Activated T-helper 17 cell treated with anti-CD3 and anti-CD28 coated beads, Interleukin-2, amount 50 U/mL, for 72 hours (primary cell): ENCODE measurements around the gene SLC13A3. TPM values are rescaled to one million over a fixed set of nuclear protein-coding genes. Genes with fewer than 3 reads are reported as not detected.

ENCODE experiments used
- ATAC-seq: fragments of 150-1000 bp; cut with Tn5 transposase; replicated peaks from 2 replicates; pipeline ENCODE4 v1.10.0; 2021; ENCODE audit warnings: mild to moderate bottlenecking, moderate library complexity
- H3K27ac Mint-ChIP-seq: one replicate; pipeline ENCODE4 v1.8.0; 2022; ENCODE audit warnings: mixed read lengths
- H3K27me3 Mint-ChIP-seq: one replicate; pipeline ENCODE4 v1.8.0; 2022; ENCODE audit warnings: mixed read lengths
- H3K36me3 Mint-ChIP-seq: one replicate; pipeline ENCODE4 v1.8.0; 2022; ENCODE audit warnings: low read depth, mild to moderate bottlenecking, mixed read lengths
- H3K4me1 Mint-ChIP-seq: one replicate; pipeline ENCODE4 v1.8.0; 2022; ENCODE audit warnings: mixed read lengths
- H3K4me3 Mint-ChIP-seq: one replicate; pipeline ENCODE4 v1.8.0; 2022; ENCODE audit warnings: mild to moderate bottlenecking, mixed read lengths
- H3K9me3 Mint-ChIP-seq: one replicate; pipeline ENCODE4 v1.8.0; 2022; ENCODE audit warnings: mixed read lengths
- total RNA-seq, 2 donors: library from RNA; stranded (reverse); gene quantifications; one replicate each; pipeline ENCODE4 v1.2.3, GENCODE V29; 2022

SLC13A3 gene
- total RNA-seq, 2 donors from 2014 or later, result not detected

DNA sequence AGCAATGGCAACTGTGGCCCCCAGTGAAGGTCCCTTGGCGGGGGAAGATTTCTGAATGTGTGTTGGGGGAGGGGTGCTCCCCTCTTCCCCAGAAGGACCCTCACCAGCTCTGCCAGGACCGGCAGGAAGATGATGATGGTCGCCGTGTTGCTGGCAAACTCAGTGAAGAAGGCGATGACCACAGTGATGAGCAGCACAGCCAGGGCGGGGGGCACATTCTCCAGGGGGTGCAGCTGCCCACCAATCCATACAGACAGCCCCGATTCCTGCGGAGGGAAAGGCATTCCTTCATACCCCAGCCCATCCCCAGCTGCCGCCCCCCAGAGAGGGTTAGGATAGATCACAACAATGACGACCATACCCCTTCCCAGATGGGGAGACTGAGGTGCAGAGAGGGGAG, 85.1 kb downstream of the SLC13A3 start:
- Mint-ChIP-seq H3K36me3 (no peaks in the 10 kb centered on the region), H3K27ac (no peak overlapping the region), H3K27me3 (peaks cover 9% of the 10 kb centered on the region), H3K4me1 (no peaks in the 10 kb centered on the region), H3K9me3 (no peaks in the 10 kb centered on the region), H3K4me3 (no peak overlapping the region)
- ATAC-seq, result no peak

DNA sequence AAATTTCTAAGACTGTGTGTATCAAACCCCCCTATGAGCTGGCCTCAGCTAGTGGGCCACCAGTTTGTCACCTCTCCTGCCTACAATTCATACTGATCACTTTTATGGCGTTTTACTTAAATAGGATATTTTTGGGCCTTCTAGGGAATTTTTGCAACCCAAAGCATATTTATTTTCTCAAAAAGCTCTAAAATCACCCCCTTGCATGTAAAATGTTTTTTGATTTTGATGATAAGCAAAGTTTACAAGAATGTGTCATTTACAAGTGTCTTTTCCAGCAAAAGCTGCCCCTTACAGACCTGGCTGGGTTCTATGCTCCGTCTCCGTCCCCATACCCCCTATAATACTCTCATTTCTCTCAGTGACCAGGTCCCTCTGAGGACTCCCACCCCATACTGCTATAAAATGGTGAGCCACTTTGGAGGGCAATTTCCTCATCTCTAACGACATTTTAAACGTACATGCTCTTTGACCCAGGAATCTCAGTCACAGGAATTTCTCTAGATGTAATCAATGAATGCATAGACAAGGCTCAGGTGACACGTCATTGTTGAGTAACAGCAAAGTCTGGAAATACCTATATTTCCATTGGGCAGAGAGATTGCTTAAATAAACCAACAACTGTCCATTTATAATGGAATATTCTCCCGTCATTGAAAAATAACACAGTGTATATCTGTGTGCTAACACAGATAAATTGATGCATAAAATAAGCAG, 86.9 kb downstream of the SLC13A3 start:
- Mint-ChIP-seq H3K4me1 (no peaks in the 10 kb centered on the region), H3K4me3 (no peak overlapping the region), H3K9me3 (no peaks in the 10 kb centered on the region), H3K36me3 (no peaks in the 10 kb centered on the region), H3K27me3 (peaks cover 9% of the 10 kb centered on the region), H3K27ac (no peak overlapping the region)
- ATAC-seq, result no peak

DNA sequence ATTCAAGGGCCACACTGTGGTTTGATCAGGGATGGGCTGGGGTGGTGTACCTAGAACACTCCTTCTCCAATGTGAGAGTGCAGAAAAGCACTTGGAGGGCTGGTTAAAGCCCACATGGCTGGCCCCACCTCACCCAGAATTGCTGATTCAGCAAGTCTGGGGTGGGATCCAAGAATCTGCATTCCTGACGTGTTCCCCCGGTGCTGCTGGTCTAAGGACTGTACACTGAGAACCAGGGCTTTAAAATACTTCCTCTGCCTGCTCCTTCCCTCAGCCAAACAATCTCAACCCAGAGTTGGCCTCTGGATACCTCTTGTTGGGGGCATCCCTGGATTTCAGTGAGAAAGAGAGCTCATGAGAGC, 87.4 kb downstream of the SLC13A3 start:
- Mint-ChIP-seq H3K4me3 (no peak overlapping the region), H3K27ac (no peak overlapping the region), H3K36me3 (no peaks in the 10 kb centered on the region), H3K9me3 (no peaks in the 10 kb centered on the region), H3K4me1 (no peaks in the 10 kb centered on the region), H3K27me3 (peaks cover 9% of the 10 kb centered on the region)
- no peak for ATAC-seq

DNA sequence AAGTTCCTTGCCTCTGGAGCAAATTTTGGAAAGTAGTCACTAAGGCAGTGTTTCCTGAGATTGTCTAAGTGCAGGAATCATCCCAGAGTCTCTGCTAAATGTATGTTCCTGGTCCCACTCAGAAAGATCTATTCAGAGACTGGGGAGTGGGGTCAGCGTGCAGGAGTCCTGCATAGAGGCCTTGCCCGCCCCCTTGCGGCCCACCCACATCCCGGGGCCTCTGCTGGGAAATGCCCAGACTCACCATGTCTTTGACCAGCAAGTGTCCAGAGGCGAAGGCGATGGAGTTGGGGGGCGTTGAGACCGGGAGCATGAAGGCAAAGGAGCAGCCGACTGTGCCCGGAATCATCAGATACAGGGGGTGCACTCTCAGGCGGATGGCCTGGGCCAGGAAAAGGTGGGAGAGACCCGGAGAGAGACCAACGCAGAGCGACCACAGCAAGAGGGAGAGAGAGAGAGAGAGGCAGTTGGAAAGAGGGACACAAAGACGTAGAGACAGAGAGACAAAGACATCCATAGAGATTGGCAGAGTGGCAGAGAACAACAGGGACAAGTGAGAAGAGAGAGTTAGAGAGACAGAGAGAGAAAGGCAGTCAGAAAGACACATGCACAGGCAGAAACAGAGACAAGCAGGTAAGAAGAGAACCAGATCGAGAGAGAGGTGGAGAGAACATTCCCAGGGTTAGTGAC, 87.9 kb downstream of the SLC13A3 start:
- H3K36me3 Mint-ChIP-seq, result no peaks in the 10 kb centered on the region
- no peak overlapping the region for H3K27ac Mint-ChIP-seq
- peaks cover 3% of the 10 kb centered on the region for H3K4me1 Mint-ChIP-seq
- H3K27me3 Mint-ChIP-seq, result peaks cover 9% of the 10 kb centered on the region
- H3K9me3 Mint-ChIP-seq, result no peaks in the 10 kb centered on the region
- no peak overlapping the region for H3K4me3 Mint-ChIP-seq
- no peak for ATAC-seq

DNA sequence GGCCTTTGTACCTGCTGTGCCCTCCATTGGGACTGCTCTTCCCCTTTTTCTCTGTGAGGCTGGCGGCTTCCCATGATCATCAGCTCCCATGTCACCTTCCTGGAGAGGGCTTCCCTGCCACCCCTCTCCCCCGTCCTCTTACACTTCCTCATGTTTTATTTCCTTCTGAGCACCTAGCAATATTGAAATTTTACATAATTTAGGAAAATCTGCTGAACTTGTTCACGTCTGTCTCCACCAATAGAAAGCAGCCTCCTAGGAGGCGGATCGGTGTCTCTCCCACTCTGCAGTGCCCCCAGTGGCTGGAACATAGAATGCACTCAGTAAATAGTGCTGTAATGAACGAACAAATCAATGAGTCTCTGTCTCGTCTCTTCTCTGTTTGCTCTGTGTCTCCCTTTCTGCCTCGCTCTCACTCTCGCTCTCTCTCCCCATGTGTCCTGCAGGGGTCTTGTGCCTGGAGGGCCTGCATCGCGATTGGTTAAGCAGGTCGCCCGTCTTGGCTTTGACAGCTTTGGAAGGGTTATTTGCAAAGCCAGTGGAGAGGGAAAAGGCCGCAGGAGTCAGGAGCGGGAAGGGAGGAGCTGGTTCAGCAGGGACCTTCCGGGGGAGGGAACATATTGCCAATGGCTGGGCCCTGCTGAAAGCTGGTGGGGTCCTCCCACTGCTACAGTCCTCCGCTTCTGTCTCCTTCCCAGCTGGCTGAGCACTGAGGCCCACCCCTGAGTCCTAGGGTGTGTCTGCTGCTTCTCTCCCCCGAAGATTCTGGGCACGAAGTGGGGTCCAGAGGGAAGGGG, 88.7 kb downstream of the SLC13A3 start:
- Mint-ChIP-seq H3K4me3 (no peak overlapping the region), H3K36me3 (no peaks in the 10 kb centered on the region), H3K27me3 (peaks cover 6% of the 10 kb centered on the region), H3K9me3 (no peaks in the 10 kb centered on the region), H3K4me1 (peaks cover 11% of the 10 kb centered on the region), H3K27ac (no peak overlapping the region)
- peak; percentile 32 for ATAC-seq

DNA sequence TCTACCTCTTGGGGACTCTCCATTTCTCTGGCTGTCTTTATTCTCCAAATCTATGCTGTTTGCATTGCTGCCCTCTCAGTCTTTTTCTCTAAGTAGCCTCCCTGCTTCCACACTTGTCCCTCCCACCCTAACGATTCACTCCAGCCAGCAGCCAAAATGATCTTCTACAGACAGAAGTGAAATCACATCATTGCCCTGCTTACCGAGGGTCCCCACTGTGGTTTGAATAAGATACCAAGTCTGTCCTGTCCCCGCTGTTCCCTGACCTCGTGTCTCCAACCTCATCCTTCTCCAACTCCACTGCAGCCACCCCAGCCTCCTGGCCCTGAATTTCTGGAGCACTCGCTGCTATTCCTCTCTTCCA, 89.3 kb downstream of the SLC13A3 start:
- Mint-ChIP-seq H3K36me3 (no peaks in the 10 kb centered on the region), H3K27me3 (peaks cover 4% of the 10 kb centered on the region), H3K4me3 (no peak overlapping the region), H3K27ac (no peak overlapping the region), H3K9me3 (no peaks in the 10 kb centered on the region), H3K4me1 (peaks cover 15% of the 10 kb centered on the region)
- no peak for ATAC-seq

DNA sequence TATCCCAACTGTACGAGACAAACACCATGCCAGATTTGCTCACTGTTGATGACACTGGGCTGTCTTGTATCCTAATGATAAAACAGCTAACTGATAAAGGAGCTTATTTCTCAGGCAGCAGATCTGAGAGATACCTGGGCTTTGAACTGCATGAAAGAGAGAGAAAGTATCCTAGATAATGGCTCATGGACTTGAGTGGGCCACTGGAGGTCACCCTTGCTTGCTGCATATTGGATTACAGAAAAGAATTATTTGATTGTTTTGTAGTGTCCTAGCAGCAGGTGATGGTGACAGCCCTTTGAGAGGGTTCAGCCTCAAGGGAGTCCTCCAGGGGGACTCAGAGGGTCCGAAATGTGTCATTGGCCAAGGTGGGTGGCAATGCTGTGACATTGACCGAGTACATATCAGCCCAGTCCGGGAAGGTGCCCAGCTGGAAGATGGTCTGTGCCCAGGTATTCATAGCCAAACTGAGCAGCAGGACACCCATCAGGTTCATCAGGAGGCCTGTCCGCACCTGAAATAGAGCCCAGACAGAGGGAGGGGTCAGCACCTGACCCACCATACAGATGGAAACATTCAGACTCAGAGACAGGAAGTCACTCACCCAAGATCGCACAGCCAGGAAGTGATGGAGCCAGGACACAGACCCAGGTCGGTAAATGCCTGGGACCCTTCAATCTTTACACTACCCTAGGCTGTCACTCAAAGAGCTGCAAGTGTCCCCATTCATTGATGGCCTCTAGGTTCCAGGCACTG, 91.4 kb downstream of the SLC13A3 start:
- Mint-ChIP-seq H3K4me3 (no peak overlapping the region), H3K27ac (peak overlapping the region; percentile 3), H3K36me3 (no peaks in the 10 kb centered on the region), H3K9me3 (no peaks in the 10 kb centered on the region), H3K27me3 (no peaks in the 10 kb centered on the region), H3K4me1 (peaks cover 15% of the 10 kb centered on the region)
- no peak for ATAC-seq

DNA sequence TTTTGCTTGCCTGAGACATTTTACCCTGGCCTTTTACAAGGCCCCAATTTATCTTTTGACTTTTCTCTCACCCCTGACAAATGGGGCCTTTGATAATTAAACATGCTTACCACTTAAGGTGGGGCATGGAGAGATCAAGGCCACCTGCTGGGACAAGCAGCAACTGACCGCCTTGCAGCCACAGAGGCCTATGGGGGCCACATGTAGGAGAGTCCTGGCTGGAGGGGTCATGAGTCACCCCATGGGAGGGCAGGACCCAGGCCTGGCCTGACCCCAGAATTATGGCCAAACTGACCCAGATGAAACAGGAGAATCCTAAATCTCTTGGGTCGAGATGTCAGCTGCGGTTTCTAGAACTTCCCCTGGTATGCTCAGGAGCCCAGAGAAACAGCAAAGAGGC, 92.3 kb downstream of the SLC13A3 start:
- Mint-ChIP-seq H3K36me3 (no peaks in the 10 kb centered on the region), H3K4me1 (peaks cover 15% of the 10 kb centered on the region), H3K9me3 (no peaks in the 10 kb centered on the region), H3K27me3 (no peaks in the 10 kb centered on the region), H3K4me3 (peak overlapping the region; percentile 49), H3K27ac (peak overlapping the region; percentile 84)
- ATAC-seq, result no peak

DNA sequence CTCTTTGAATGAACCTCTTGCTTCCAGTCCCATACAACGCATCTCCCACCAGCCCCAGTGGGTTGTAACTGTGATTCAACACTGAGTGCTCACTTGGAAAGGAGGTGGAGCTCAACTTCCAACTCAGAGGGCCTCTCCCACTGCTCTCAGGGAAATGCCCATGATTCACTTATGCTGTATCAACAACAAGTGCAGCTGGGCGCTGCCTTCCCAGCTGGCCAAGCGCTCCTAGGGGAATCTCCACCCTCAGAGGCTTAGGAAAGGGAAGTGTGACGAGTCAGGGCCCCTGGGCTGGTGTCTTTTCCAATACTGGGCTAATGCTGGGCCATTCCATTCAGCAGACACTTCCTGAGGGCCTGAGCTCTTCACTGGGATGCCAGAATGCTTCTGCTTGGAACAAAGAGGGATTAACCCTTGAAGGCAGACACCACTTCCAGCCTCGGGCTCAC, 92.7 kb downstream of the SLC13A3 start:
- no peaks in the 10 kb centered on the region for H3K9me3 Mint-ChIP-seq
- peak overlapping the region; percentile 84 for H3K27ac Mint-ChIP-seq
- no peaks in the 10 kb centered on the region for H3K36me3 Mint-ChIP-seq
- ATAC-seq, result peak; percentile 98
- H3K4me1 Mint-ChIP-seq, result peaks cover 15% of the 10 kb centered on the region
- H3K4me3 Mint-ChIP-seq, result peak overlapping the region; percentile 49
- no peaks in the 10 kb centered on the region for H3K27me3 Mint-ChIP-seq

DNA sequence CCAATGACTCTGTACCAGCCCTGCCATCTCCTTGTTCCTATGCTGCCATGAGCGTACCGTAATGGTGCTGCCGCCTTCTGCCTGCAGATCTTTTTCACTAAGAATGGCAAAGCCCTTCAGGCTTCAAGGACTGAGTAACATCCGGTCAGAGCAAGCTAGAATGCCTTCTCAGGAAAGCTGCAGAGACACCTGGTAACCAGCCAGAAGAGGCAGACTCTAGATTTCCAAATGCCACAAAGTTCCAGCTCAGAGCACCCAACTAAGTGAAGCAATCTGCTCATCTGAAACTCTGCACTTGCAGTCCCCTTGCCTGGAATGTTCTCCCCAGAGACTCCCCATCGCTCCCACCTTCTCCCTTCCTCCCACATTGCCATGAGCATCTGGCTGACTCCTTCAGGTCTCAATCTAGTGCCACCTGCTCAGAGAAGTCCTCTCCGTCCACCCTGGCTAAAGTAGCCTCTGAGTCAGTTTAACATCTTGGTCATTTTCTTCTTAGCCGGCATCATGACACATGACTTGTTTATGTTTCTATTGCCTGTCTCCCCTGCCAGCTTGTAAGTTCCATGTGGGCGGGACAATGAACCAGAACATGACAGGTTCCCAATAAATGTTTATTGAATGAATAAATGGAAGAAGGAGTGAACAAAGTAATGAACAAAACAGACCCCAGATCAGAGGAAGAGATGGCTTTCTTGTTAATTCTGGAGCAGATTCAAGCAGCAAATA, 93.9 kb downstream of the SLC13A3 start:
- Mint-ChIP-seq H3K4me3 (peak overlapping the region; percentile 49), H3K36me3 (no peaks in the 10 kb centered on the region), H3K4me1 (peaks cover 25% of the 10 kb centered on the region), H3K27ac (peak overlapping the region; percentile 84), H3K27me3 (no peaks in the 10 kb centered on the region), H3K9me3 (no peaks in the 10 kb centered on the region)
- peak; percentile 5 for ATAC-seq

DNA sequence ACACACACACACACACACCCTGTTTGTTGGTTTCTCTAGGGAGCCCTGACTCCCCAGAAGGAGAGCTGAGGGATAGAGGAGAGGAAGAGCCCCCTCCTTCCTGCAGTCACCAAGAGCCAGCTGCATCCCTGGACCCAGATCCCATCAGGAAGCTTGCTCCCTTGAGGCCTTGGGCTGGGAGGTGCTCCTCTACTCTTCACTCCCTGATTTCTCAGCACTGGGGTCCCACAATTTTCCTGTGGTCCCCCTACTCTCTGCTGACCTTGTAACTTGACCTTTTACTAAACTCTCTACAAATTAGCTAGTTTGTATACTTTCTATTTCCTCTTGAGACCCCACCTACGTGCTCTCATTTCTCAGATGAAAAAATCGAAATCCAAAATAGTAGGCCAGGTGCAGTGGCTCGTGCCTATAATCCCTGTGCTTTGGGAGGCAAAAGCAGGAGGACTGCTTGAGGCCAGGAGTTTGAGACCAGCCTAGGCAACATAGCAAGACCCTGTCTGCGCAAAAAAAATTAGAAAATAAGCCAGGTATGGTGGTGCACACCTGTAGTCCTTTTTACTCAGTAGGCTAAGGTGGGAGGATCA, 95.8 kb downstream of the SLC13A3 start:
- H3K27ac Mint-ChIP-seq, result no peak overlapping the region
- H3K4me1 Mint-ChIP-seq, result peaks cover 28% of the 10 kb centered on the region
- H3K4me3 Mint-ChIP-seq, result no peak overlapping the region

DNA sequence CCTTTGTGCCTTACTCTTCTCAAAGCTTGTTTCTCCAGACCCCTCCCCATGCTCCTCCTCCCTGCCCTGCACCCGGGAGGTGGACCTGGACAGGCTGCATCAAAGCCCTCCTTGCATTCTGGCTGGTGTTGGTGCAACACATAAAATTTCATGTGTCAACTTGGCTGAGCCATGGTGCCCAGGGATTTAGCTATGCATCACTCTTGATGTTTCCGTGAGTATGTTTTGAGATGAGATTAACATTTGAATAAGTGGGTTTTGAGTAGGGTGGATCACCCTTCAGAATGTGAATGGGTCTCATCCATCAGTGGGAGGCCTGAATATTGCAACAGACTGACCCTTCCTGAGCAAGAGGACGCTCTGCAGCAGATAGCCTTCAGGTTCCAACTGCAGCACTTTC, 96.4 kb downstream of the SLC13A3 start:
- H3K9me3 Mint-ChIP-seq, result no peaks in the 10 kb centered on the region
- H3K4me1 Mint-ChIP-seq, result peaks cover 28% of the 10 kb centered on the region
- H3K36me3 Mint-ChIP-seq, result no peaks in the 10 kb centered on the region
- ATAC-seq, result no peak
- no peak overlapping the region for H3K4me3 Mint-ChIP-seq
- H3K27ac Mint-ChIP-seq, result no peak overlapping the region
- H3K27me3 Mint-ChIP-seq, result no peaks in the 10 kb centered on the region

More for the DNA sequence above, 95.8 kb downstream of the SLC13A3 start:
- H3K9me3 Mint-ChIP-seq, result no peaks in the 10 kb centered on the region
- H3K27me3 Mint-ChIP-seq, result no peaks in the 10 kb centered on the region
- ATAC-seq, result no peak
- no peaks in the 10 kb centered on the region for H3K36me3 Mint-ChIP-seq

DNA sequence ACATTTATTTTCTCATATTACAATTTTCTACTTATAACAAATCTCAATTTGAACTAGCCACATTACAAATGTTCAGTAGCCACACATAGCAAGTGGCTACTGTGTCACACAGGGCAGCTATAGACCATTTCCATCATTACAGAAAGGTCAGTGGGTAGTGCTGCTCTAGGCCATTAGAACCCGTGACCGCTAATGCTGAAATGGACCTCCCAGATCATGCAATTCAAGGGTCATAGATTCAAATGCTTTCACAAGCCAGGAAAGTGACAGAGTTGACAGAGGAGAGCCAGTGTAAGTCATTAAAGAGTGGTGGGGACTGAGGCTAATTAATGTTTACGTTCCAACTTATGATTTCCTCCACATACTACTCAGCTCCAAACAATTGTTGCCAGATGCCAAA, 97.3 kb downstream of the SLC13A3 start:
- no peaks in the 10 kb centered on the region for H3K27me3 Mint-ChIP-seq
- H3K4me1 Mint-ChIP-seq, result peaks cover 28% of the 10 kb centered on the region
- ATAC-seq, result no peak
- H3K36me3 Mint-ChIP-seq, result no peaks in the 10 kb centered on the region
- no peaks in the 10 kb centered on the region for H3K9me3 Mint-ChIP-seq
- no peak overlapping the region for H3K4me3 Mint-ChIP-seq
- H3K27ac Mint-ChIP-seq, result no peak overlapping the region
